HG02642 (cell line): ENCODE data around the gene AGPAT1.

Experiments used
- ATAC-seq: cut with Tn5 transposase; IDR thresholded peaks from one replicate; pipeline ENCODE4 v1.9.1; 2021; ENCODE audit warnings: mild to moderate bottlenecking; ENCODE audit not compliant: unreplicated experiment, poor library complexity

AGPAT1 gene

DNA sequence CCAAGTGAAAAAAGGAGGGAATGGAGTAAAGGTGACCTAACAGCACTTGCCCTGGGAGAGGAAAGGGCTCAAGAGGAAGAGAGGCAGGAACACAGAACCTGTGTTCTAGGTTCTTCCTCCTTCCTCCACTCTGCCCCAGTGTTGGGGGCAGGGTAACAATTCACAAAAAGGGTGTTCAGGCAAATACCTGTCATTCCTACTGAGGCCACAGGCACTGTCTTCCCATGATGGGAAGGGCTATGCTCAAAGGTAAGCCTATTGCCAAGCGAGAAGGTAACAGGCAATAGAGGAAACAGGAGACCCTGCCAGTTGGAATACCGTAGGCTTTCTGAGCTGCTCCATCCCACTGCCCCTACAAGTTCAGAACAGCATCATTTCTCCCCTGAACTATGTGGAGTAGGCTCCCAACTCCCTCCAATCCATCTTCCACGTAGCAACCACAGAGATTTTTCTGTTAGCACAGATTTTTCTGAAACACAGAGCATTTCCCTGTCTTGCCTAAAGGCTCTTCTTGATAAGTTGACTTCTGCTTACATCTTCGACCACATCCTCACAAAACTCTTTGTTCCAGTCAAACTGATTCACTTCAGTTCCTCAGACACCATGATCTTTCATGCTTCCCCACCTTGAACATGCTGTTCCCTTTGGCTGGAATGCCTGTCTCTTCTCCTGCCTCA, 2.7 kb downstream of the AGPAT1 start:
- ATAC-seq, result no peak

DNA sequence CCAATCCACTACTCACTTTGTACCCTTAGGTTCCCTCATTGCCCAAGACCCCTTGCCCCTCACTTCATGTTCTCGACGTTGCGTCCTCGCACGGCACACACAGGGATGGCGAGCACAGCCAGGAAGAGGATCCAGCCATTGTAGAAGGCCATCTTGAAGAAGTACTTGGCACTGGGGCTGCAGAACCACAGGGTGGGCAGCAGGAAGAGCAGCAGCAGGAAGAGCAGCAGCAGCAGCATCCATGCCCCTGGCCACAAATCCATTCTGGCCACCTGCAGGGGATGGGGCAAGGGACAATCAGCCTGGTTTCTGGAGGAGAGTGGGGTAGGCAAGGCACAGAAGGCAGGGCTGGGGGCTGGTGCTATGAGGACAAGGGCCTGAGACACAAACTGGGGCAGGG, 4.7 kb downstream of the AGPAT1 start:
- ATAC-seq, result no peak

DNA sequence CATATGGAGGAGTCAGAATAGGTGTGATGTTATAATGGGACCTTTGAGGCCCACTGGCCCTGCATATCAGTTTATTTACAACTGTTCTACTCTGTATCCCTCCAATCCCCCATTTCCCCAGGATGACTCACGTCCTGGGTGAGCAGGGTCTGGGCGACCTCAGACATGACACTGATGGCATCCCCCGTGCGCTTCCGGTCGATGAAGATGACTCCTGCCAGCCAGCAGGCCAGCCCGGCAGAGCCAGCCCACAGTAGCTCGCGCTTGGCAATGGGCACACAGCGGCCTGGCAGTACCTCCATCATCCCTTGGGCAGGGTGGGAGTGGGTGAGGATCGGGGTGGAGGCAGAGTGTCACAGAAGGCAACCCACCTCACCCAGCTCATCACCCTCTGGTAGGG, 5.6 kb downstream of the AGPAT1 start:
- ATAC-seq, result no peak

DNA sequence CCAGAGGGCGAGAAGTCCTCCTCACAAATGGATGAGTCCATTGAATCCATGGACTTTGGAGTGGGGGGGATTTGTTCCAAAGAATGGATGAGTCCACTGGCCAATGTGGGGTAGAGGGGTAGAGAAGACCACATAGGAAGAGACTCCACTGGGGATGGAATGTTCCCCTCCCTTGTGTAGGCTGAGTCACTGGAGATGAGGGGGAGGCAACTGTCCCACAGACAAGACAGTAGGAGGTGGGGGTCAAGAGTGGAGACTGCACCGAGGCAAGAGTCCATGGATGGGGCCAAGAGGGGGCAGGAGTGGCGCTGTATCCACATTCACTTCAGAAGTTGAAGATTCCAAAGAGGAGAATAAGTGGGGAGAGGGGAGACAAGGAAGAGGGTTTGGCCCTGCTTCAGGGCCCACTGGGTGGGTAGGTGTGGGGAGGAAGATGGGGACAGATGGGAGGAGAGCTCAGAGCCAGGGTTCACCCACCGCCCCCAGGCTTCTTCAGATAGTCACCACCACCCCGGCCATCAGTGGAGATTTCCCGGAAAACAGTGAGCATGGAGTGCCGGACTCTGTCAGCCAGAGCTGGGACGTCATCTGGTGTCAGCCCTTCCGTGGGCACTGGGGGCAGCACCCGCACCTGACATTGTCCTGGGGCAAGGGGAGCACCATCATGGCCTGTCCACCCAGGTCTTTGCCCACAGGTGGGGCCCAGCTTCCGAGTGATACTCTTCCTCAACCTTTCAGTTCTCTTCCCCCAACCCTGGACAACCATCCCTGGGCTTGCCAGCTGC, 6.9 kb downstream of the AGPAT1 start:
- no peak for ATAC-seq

DNA sequence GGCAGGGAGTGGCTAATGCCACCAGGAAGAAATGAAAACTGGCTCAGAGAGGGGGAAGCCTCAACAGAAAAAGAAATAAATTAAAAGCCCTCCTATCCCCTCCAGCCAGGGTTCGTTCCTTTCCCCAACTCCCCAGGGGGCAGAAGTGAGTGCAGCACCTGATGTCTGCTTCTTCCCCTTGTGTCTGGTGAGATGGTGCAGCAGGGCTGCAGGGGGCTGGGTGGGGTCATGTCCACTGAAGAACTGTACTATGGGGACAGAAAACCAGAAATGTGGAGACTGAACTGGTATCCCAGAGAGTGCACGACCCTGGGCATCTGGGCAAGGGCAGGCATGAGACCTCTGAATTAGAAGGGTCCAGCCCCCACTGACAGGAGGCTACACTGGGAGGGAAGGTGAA, 7.5 kb downstream of the AGPAT1 start:
- ATAC-seq, result no peak

DNA sequence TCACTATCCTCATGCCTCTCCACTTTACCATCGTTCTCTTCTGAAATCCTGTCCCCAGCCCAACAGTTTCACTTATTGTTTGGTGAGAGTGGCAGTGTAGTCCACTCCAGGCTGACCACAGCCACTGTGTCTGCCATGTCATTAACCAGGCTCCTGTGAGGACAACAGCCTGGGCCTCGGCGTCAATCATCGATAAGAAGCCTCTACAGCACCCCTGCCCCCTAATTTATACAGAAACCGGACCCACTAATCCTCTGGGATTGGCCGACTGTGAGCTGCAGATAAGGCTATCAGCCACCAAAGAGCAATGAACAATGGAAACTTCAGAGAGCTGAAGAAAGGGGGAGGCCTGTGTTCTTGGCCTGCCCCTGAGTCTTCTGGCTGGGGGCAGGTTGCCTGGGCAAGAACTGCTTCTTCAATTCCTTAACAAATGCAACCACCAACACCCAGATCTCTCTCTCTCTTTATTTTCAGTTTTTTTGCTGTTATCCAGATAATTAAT, 8.1 kb downstream of the AGPAT1 start:
- no peak for ATAC-seq

DNA sequence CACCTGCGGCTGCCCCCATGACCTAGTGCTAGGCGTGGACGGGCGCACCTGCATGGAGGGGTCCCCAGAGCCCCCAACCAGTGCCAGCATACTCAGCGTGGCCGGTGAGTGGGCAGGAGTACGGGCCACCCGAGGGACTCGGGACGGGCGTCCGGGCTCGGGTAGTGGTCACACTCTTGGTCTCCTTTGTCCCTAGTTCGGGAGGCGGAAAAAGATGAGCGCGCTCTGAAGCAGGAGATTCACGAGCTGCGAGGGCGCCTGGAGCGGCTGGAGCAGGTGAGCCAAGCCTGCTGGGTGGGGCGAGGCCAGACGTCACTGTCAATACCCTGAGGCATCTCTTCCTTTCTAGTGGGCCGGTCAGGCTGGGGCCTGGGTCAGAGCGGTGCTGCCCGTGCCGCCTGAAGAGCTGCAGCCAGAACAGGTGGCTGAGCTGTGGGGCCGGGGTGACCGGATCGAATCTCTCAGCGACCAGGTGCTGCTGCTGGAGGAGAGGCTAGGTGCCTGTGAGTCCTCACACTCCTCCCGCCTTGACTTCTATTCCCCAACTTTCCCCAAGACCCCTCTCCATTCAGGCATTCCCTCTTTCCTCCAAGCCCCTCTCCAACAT, 8.6 kb downstream of the AGPAT1 start:
- no peak for ATAC-seq

DNA sequence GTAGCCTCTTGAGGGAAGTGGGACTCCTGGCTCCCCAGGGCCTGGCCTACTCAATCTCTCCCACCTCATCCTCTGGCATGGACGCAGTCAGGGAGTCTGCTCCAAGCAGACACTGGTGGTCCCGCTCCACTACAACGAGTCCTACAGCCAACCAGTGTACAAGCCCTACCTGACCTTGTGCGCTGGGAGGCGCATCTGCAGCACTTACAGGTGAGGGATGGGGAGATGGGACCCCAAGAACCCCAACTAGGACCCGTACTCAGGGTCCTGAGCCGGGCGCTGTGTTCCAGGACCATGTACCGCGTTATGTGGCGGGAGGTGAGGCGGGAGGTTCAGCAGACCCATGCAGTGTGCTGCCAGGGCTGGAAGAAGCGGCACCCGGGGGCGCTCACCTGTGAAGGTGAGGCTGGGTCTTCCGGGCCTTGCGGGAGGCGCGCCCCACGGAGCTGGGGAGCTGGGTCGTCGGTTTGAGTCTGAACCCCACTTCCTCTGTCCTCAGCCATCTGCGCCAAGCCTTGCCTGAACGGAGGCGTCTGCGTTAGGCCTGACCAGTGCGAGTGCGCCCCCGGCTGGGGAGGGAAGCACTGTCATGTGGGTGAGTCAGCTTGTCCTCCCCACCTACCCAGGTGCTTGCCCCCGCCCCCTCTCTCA, 9.3 kb downstream of the AGPAT1 start:
- no peak for ATAC-seq

DNA sequence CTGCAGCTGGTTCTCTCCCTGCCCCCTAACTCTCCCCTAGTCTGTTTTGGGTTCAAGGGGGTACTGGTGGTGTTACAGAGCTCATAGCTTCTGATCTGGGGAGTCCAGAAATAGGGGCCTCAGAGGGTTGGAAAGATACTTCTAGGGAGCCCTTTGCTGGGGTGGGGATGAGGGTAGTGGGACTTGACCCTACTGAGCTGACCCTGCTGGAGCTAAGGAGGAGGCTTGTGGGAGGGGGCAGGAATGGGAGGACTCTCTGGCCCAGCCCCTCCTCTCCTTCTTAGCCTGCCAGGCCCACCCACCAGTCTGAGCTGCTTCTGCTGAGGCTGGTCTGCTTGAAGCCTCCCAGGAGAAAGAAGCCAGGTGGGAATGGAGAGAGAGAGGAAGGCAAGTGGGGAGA, 11.6 kb downstream of the AGPAT1 start, which contains the start of gene EGFL8:
Gene EGFL8 (plus strand): TSS at position 301 of the 400 bp plus-strand sequence. CDS start 1,571 bp downstream, outside the sequence.
- no peak for ATAC-seq

DNA sequence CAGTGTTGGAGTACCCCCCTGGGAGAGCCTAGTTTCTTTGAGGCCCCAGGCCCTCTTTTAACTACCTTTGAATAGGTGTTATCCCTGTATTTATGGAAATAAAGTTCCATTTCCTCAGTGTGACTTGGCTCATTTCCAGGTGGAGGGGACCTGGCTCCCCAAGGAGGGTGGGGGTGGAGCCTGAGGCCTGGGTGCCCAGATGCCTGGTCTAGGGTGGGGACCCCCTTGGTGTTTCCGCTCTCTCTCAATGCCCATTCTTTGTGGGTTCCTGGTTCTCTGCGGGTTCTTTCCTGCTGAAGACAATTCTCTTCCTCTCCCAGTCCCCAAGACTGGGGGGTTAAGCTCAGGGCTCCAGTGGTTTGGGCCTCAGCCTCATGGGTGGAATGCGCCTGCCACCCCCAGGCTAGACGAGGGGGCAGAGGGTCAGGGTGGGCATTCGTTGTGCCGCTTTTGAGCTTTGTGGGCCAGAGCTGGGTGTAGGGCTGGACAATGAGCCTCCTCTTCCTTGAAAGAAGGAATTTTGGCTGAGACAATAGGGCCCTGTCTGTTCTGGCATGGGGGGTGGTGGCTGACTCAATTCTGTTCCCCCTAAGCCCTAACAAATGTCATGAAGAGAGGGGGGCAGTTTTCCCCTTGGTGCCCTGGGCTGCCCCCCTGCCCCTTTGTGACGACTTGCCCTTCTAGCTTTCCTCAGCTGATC, 12.2 kb downstream of the AGPAT1 start:
- no peak for ATAC-seq

DNA sequence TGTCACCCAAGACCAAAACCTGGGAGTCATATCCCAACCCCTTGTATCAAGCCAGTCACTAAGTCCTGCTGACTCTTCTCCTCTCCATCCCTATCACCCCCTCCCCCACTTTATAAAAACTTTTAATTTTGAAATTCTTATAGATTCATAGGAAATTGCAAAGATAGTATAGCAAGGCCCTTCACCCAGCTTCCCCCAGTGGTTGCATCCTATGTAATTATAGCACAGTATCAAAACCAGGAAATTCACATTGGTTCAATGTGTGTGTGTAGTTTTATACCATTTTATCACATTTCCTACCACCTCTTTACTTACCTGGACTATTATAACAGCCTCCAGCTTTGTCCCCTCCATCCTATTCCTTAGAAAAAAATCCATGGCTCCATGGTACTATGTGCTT, 17.8 kb downstream of the AGPAT1 start:
- no peak for ATAC-seq

DNA sequence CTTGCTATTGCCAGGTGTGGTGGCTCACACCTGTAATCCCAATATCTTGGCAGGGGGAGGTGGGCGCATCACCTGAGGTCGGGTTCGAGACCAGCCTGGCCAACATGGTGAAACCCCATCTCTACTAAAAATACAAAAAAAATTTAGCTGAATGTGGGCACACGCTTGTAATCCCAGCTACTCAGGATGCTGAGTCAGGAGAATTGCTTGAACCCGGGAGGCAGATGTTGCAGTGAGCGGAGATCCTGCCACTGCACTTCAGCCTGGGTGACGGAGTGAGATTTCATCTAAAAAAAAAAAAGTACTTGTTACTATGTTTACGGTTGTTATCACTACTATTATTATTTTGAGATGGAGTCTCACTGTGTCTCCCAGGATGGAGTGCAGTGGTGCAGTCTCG, 19.0 kb downstream of the AGPAT1 start:
- ATAC-seq, result no peak

DNA sequence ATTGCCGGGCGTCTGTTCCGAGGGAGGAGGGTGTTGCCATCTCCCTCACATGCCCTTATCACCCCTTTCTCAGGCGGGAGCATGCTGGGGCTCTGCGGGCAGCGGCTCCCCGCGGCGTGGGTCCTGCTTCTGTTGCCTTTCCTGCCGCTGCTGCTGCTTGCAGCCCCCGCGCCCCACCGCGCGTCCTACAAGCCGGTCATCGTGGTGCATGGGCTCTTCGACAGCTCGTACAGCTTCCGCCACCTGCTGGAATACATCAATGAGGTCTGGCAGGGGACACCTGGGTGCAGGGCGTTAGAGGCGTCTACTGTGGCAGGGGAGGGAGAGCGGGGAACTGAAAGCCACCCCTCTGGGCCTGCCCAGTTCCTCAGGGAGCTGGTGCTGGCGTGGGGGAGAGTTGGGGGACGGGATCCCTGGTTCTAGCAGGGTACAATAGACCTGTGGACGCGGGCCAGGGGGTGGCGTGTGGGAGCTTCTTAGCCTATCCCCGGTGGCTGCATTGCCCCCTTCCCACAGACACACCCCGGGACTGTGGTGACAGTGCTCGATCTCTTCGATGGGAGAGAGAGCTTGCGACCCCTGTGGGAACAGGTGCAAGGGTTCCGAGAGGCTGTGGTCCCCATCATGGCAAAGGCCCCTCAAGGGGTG, 21.2 kb downstream of the AGPAT1 start:
- ATAC-seq, result peak; percentile 52

DNA sequence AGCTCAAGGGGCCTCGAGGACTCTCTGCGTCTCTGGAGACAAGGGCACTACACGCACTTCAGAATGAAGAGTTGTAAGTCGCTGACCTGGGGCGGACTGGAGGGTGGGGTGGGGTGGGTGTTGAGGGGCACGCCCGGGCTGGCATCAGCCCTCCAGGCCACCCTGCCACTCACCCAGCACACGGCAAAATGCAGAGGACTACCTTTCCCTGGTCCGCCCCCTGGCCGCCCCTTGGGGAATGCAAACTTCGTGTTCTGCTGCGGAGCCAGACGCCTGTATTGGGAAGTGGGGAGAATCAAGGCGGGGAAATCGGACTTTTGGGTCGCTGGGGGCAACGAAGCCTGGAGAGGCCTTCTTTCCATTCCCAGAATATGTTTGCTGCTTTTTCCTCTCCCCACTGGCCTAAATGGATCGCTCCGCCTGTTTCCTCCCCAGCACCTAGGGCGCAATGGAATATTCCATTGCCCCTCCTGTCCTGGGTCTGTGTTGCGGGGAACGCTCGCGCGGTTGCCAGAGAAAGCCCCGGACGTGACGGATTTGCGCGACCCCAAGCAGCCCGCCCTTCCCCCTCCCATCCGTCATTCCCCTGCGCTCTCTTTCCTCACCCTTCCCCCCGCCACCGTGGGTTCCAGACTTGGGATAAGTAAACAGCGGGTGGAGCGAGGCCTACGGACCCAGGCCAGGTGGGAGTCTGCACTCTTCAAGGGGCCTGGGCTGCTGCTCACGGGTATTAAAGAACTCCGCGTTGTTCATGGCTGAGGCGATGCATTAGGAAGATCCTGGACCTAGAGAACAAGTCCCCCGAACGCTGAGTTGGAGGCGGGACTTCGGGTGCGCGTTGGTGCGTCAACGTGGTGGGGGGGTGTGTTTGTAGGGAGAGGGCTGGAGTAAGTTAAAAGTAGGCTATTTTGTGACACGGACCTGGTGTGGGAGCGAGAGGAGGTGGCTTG, 22.0 kb downstream of the AGPAT1 start, which contains the start of gene PPT2:
Gene PPT2 (plus strand): TSS at position 578 of the 950 bp plus-strand sequence. CDS start 454 bp downstream, outside the sequence.
- ATAC-seq, result peak; percentile 30

DNA sequence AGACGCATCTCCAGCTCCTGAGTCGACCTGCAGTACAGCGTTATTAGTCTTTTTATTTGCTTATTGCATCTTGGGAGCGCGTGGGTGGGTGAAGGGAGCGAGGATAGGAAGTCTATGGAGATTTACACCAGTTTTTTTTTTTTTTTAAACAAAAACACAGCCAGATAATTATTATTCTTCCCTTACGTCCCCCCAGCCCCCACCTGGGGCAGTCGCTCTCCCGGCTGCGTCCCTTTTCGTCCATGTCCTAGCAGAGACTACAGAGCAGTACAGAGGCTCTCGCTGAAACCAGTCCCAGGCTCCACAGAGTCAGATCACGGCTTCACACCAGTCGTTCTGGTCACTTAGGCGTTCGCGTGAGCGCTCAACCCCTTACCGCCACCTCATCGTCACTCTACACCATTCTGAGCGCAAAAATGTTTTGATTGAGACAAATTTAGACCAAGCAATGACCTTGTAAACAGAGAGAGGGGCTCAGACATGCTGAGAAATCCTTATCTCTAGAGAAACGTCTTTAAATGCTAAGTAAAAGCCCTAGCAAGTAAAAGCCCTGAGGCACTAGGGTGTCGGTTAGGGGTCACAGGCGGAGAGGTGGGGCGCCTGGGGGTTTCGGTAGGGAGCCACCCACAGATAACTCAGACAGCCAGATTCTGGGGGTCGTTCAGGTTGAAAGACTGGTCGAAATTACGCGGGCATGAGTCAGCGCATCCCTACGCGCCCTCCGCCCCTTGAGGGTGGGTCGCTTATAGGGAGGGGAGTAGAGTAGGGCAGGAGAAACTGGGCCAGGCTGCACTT, 22.9 kb downstream of the AGPAT1 start:
- no peak for ATAC-seq

DNA sequence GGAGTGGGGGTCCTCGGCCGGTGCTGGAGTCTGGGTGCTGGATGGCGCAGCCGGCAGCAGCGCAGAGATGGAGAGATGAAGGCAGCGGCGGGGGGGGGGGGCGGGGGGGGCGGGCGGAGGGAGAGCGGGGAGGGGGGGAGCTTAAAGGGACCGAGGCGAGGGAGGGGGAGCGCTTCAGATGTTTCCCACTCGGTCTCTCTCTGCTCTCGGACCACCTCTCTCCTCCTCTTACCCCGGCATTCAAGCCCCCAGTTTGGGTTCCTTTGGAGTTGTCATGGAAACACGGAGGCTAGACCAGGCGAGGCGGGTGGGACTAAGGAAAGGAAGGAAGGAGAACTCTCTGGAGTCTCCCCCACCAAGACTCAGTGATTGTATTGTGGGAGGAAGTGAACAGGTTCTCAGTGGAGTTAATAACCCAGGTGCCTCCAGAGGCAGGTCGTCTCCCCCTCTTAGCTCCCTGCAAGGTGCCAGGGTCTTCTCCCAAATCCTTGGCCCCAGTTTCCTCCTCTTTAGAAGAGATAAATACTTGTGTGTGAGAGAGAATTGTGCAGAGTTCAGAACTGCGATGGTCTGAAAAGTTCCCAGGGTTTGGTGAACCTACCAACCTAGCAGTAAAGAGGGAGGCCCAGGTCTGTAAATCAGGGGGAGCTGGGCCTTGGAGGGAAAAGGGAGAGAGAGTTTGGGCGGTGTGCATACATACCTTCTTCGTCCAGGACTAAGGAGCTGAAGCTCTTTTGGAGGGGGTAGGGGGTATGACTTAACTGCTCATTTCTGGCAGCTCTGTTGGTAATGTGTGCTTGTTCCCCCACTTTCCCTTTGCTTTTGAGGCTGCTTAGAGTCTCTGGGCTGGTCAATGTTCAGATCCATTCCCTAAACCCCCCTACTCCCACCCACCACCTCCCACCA, 23.8 kb downstream of the AGPAT1 start, which contains the start of gene PRRT1:
Gene PRRT1 (minus strand): TSS at position 77 of the 906 bp plus-strand sequence. CDS start 112 bp downstream, outside the sequence.
- ATAC-seq, result no peak
